T-cell (primary cell): ENCODE measurements around the gene AGPAT2. TPM values are rescaled to one million over a fixed set of nuclear protein-coding genes. Genes with fewer than 3 reads are reported as not detected.

ENCODE experiments used
- ATAC-seq, 4 experiments: fragments of 200-7000 bp in 3 of 4; fragments of 150-1000 bp in 1 of 4; cut with Tn5 transposase; replicated peaks in 1 of 4; 1 replicate in 3 of 4; 2 replicates in 1 of 4; pipeline ENCODE4 v1.10.0; 2021; ENCODE audit warnings: moderate library complexity in 3 of 4, mild to moderate bottlenecking in 2 of 4, moderate number of reproducible peaks in 1 of 4
- CTCF ChIA-PET, 2 donors: fragments of 300-600 bp; sonication (Branson Sonifier 250); formaldehyde crosslinking; loops; one replicate each; lab custom pipeline; 2022; ENCODE audit warnings: antibody characterized with exemption in 2 of 2; lab: Charles Lee
- POLR2A ChIA-PET, 2 donors: fragments of 300-600 bp; sonication (Branson Sonifier 250); formaldehyde crosslinking; loops; one replicate each; lab custom pipeline; 2022; ENCODE audit warnings: antibody characterized with exemption in 2 of 2; lab: Charles Lee
- DNase-seq, 35 experiments: peaks; one replicate each; pipeline versions ENCODE4 v3.0.0 to v3.0.0-alpha.2; 2013 to 2023
- H3K27ac ChIP-seq: one replicate; pipeline ENCODE4 v1.5.1; 2013; ENCODE audit warnings: low read length
- H3K27me3 ChIP-seq, 2 experiments: replicated peaks in 1 of 2; 1 replicate in 1 of 2; 2 replicates in 1 of 2; pipeline versions ENCODE4 v1.6.1 to v1.7.0; 2013; ENCODE audit warnings: low read length in 1 of 2, mixed read lengths in 1 of 2; ENCODE audit not compliant: control insufficient read depth in 2 of 2, insufficient read depth in 2 of 2; ENCODE audit errors: extremely low read depth in 1 of 2
- H3K36me3 ChIP-seq, 2 donors: 1 replicate in 1 of 2; 2 replicates in 1 of 2; pipeline versions ENCODE4 v1.6.1 to v1.7.0; 2013; ENCODE audit warnings: low read length in 1 of 2; ENCODE audit not compliant: control insufficient read depth in 2 of 2, insufficient read depth in 1 of 2; ENCODE audit errors: extremely low read depth in 1 of 2
- H3K4me1 ChIP-seq, 2 experiments: 1 replicate in 1 of 2; 2 replicates in 1 of 2; pipeline versions ENCODE4 v1.6.1 to v1.7.0; 2013; ENCODE audit warnings: low read length in 2 of 2, mixed read lengths in 1 of 2; ENCODE audit not compliant: insufficient read depth in 2 of 2, control insufficient read depth in 1 of 2; ENCODE audit errors: extremely low read depth in 1 of 2
- H3K4me3 ChIP-seq, 2 donors: 1 replicate in 1 of 2; 2 replicates in 1 of 2; pipeline versions ENCODE4 v1.5.1 to v1.7.0; 2013; ENCODE audit warnings: mild to moderate bottlenecking in 2 of 2, low read length in 1 of 2, moderate library complexity in 1 of 2; ENCODE audit not compliant: control insufficient read depth in 1 of 2; ENCODE audit errors: extremely low read depth in 1 of 2
- H3K9me3 ChIP-seq: 2 replicates; pipeline ENCODE4 v1.7.0; 2013
- H3K27ac Mint-ChIP-seq, 2 donors: one replicate each; pipeline ENCODE4 v1.8.0; 2020 to 2021; ENCODE audit warnings: mild to moderate bottlenecking in 2 of 2, mixed read lengths in 2 of 2
- H3K27me3 Mint-ChIP-seq, 2 donors: one replicate each; pipeline ENCODE4 v1.8.0; 2021 to 2022; ENCODE audit warnings: mixed read lengths in 2 of 2
- H3K36me3 Mint-ChIP-seq: one replicate; pipeline ENCODE4 v1.8.0; 2021; ENCODE audit warnings: mixed read lengths
- H3K4me1 Mint-ChIP-seq, 3 donors: one replicate each; pipeline ENCODE4 v1.8.0; 2020 to 2022; ENCODE audit warnings: mixed read lengths in 3 of 3, mild to moderate bottlenecking in 1 of 3
- H3K4me3 Mint-ChIP-seq, 3 donors: one replicate each; pipeline ENCODE4 v1.8.0; 2020 to 2022; ENCODE audit warnings: mild to moderate bottlenecking in 3 of 3, mixed read lengths in 3 of 3, moderate library complexity in 3 of 3
- H3K9me3 Mint-ChIP-seq, 3 donors: one replicate each; pipeline ENCODE4 v1.8.0; 2020 to 2022; ENCODE audit warnings: mixed read lengths in 3 of 3
- WGBS: methylation state at CpG from one replicate; pipeline ENCODE4 v1.1.5; 2013; ENCODE audit warnings: missing lambda C conversion rate; ENCODE audit not compliant: insufficient coverage; 5-methylcytosine and 5-hydroxymethylcytosine counted together
- total RNA-seq, 35 experiments: library from RNA in 6 of 35; stranded (reverse) in 6 of 35; fragments of 120-200 nt in 1 of 35; gene quantifications; one replicate each; pipeline versions ENCODE4 v1.2.1 to v1.2.4 and lab custom pipeline; 2013 to 2026

AGPAT2 gene
- total RNA-seq, 5 donors from 2014 or later (not counting 1 experiment from before 2014, with no cell fraction given), result 6.5 to 13.0 (median 12.1) TPM

DNA sequence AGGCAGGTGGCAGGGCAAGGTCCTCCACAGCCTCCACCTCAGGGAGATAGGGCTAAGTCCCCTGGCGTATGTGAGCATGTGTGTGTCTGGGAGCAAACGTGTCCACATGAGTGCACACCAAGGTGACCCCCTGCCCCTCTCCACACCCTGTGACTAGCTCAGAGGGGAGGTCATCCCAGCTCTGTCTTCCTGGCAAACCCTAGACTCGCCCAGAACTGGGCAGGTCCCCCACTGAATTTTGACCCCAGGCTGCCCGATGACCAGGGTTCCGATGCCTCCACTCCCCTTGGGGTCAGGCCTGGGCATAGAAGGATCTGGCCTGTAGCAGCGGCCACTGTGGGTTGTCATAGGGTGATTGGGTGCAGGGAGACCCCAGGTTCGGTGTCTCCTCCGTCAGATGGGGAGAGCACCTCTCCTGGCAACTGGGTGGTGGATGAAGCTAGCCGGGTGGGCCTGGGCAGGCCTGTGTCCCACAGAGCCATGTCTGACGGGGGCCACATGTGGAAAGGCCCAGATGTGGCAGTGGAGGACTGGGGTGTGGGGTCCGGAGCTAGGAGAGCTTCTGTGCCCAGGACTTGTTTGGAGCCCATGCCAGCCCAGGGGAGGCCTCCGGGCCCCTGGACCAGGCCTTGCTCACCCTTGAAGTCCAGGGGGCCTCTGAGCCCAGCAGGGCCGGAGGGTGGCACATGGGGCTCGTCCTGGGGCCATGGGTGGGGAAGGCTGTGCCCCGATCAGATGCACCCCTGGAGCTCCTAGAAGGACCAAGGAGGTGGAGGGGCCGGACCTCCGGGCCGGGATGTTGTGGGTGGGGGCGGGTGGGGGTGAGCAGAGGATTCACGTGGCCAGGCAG is 31.3 kb upstream of the AGPAT2 start:
- H3K9me3 Mint-ChIP-seq, result no peaks in the 10 kb centered on the region
- peaks cover 5% of the 10 kb centered on the region for H3K36me3 Mint-ChIP-seq
- ATAC-seq (peak in 1 of 4 experiments; percentile 6), DNase-seq (no peak)
- 86% methylated on average over 12 of the region's 20 CpGs for WGBS
- H3K9me3 ChIP-seq, result no peaks in the 10 kb centered on the region
- H3K27me3 Mint-ChIP-seq, result peaks cover 5 to 22% of the 10 kb centered on the region in 2 donors
- peaks cover 12 to 20% of the 10 kb centered on the region in 2 donors for H3K36me3 ChIP-seq
- ChIA-PET POLR2A (no interaction called here), CTCF (interaction anchor here in 1 of 2 donors (0.6 kb wide), 1 partner anchor 41 kb away, joined by 3 read pairs; no protein-coding TSS in a partner anchor)
- H3K4me1 Mint-ChIP-seq, result peaks cover 1 to 12% (median 3%) of the 10 kb centered on the region in 3 donors
- H3K27ac Mint-ChIP-seq, result no peak overlapping the region
- no peak overlapping the region for H3K27ac ChIP-seq
- no peak overlapping the region for H3K4me3 Mint-ChIP-seq
- H3K4me1 ChIP-seq, result peaks cover 0 to 15% of the 10 kb centered on the region in 2 experiments
- peaks cover 0 to 39% of the 10 kb centered on the region in 2 experiments for H3K27me3 ChIP-seq
- no peak overlapping the region for H3K4me3 ChIP-seq

DNA sequence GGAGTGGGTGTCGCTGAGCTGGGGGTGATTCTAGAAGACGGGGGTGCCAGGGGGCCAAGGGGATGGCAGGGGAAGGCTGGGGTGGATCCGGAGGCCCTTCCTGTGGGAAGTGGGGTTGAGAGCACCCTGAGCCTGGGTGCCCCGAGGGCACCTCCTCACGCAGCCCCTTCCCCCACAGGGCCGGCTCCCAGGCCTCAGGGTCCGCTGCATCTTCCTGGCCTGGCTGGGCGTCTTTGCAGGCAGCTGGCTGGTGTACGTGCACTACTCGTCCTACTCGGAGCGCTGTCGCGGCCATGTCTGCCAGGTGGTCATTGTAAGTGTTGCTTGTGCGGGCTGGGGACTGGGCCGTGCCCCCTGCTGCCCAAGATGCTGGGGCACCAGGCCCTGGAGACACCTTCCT is 30.1 kb upstream of the AGPAT2 start:
- Histone ChIP-seq H3K36me3 (peaks cover under 1 to 9% of the 10 kb centered on the region in 2 donors), H3K27ac (no peak overlapping the region), H3K4me3 (no peak overlapping the region), H3K9me3 (no peaks in the 10 kb centered on the region), H3K4me1 (peaks cover 0 to 21% of the 10 kb centered on the region in 2 experiments), H3K27me3 (peaks cover 0 to 48% of the 10 kb centered on the region in 2 experiments)
- ATAC-seq, result no peak
- H3K9me3 Mint-ChIP-seq, result no peaks in the 10 kb centered on the region
- H3K27me3 Mint-ChIP-seq, result peaks cover 5 to 26% of the 10 kb centered on the region in 2 donors
- WGBS, result 83% methylated on average over 5 of the region's 16 CpGs
- no peak for DNase-seq
- ChIA-PET CTCF (no interaction called here), POLR2A (interaction anchor here in 1 of 2 donors (0.6 kb wide), 1 partner anchor 10 kb away, joined by 3 read pairs; no protein-coding TSS in a partner anchor)
- peaks cover 0 to 14% (median 0%) of the 10 kb centered on the region in 3 donors for H3K4me1 Mint-ChIP-seq
- H3K4me3 Mint-ChIP-seq, result no peak overlapping the region
- peaks cover 4% of the 10 kb centered on the region for H3K36me3 Mint-ChIP-seq
- no peak overlapping the region for H3K27ac Mint-ChIP-seq

DNA sequence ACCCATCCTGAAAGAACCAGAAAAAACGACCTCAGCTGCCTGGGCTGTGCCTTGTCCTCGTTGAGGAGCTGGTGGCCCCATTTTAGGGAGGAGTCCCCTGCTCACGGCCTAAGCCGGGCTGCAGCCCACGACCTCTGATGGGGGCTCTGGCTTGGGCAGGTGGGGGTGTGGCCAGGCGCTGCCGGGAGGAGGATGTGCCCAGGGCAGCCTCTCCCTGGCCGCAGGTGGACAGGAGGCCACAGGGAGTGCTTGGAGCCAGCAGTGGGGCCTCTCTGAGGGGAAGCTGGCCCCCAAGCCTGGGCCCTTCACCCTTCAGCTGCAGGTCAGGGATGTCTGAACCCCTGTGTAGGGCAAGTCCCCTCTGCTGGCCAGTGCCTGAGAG is 27.6 kb upstream of the AGPAT2 start:
- no peaks in the 10 kb centered on the region for H3K9me3 ChIP-seq
- no peak overlapping the region for H3K27ac ChIP-seq
- DNase-seq, result no peak
- POLR2A ChIA-PET, result no interaction called here
- Mint-ChIP-seq H3K4me1 (peaks cover 4 to 16% (median 11%) of the 10 kb centered on the region in 3 donors), H3K4me3 (no peak overlapping the region), H3K27me3 (peaks cover 13 to 45% of the 10 kb centered on the region in 2 donors), H3K9me3 (no peaks in the 10 kb centered on the region), H3K27ac (no peak overlapping the region), H3K36me3 (no peaks in the 10 kb centered on the region)
- peaks cover 0 to 70% of the 10 kb centered on the region in 2 experiments for H3K27me3 ChIP-seq
- WGBS, result 51% methylated on average over 6 of the region's 8 CpGs
- CTCF ChIA-PET, result no interaction called here
- ATAC-seq, result no peak
- H3K4me3 ChIP-seq, result no peak overlapping the region
- H3K36me3 ChIP-seq, result no peaks in the 10 kb centered on the region
- H3K4me1 ChIP-seq, result peaks cover 0 to 28% of the 10 kb centered on the region in 2 experiments

DNA sequence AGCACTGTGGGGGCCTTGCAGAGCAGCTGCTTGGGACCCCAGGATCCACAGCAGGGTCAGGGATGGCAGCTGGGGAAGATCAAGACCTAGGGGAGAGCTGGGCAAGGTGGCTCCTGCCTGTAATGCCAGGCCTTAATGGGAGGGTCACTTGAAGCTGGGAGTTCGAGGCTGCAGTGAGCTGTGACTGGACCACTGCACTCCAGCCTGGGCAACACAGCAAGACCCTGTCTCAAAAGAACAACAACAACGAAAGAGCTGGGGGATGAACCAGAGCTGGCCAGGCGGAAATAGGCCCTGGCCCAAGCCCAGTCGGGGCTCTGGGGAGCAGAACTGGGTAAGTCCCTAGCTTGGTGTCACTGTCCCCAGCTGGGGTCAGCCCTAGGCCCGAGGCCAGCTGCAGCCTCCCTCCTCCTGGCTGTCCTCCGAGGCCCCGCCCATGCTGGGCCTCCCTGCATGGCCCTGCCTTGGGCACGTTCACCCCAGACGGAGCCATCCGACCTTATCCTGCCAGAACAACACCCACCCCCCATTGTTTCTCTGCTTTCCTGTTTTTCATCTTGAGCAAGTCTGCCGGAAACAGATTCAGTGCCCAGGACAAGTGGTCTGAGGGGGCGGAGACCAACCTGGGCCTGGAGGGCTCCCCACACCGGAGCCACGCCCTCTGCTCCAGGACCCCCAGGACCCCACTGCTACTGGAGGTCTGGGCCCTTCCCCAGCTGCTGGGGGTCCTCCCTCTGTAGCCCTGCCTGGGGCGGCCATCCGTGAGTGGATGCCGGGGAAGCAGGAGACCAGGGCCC is 27.0 kb upstream of the AGPAT2 start:
- peaks cover 0 to 76% of the 10 kb centered on the region in 2 experiments for H3K27me3 ChIP-seq
- ChIA-PET CTCF (interaction anchor here in 1 of 2 donors (0.5 to 0.6 kb wide), 2 partner anchors 13 kb away, joined by 3 to 4 read pairs; no protein-coding TSS in a partner anchor), POLR2A (no interaction called here)
- 69% methylated on average over 15 of the region's 17 CpGs for WGBS
- H3K9me3 Mint-ChIP-seq, result no peaks in the 10 kb centered on the region
- ATAC-seq (no peak), DNase-seq (no peak)
- no peak overlapping the region for H3K27ac Mint-ChIP-seq
- H3K36me3 ChIP-seq, result no peaks in the 10 kb centered on the region
- H3K4me1 ChIP-seq, result peaks cover 0 to 24% of the 10 kb centered on the region in 2 experiments
- H3K4me1 Mint-ChIP-seq, result peaks cover 4 to 15% (median 11%) of the 10 kb centered on the region in 3 donors
- no peaks in the 10 kb centered on the region for H3K9me3 ChIP-seq
- H3K36me3 Mint-ChIP-seq, result no peaks in the 10 kb centered on the region
- peaks cover 13 to 45% of the 10 kb centered on the region in 2 donors for H3K27me3 Mint-ChIP-seq
- no peak overlapping the region for H3K4me3 ChIP-seq
- peak overlapping the region in 1 of 3 donors; percentile 28 for H3K4me3 Mint-ChIP-seq
- H3K27ac ChIP-seq, result no peak overlapping the region

DNA sequence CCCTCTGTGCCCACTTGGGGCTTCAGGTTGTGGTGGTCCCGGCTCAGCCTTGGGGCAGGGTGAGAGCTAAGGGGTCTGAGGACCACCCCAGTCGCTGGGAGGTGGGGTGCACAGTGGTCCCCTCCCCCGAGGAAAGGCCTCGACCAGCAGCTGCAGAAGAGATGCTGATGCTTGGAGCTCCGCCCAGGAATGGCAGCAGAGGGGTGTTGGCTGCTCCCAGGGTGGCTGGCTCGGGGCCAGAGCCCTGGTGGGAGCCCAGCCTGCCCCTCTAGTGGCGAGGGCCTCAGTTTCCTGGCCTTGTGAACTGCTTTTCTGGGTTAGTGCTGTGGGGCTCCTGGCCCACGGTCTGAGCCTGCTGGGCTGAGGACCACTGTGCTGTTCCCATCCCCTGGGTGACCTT is 26.3 kb upstream of the AGPAT2 start:
- H3K4me3 Mint-ChIP-seq, result peak overlapping the region in 2 of 3 donors; percentile 28 to 37
- CTCF ChIA-PET, result interaction anchor here in 1 of 2 donors (0.5 kb wide), 1 partner anchor 13 kb away, joined by 3 read pairs; no protein-coding TSS in a partner anchor

More for the DNA sequence above, 26.3 kb upstream of the AGPAT2 start:
- ATAC-seq (no peak), DNase-seq (no peak)
- Histone ChIP-seq H3K27me3 (peaks cover 0 to 78% of the 10 kb centered on the region in 2 experiments), H3K27ac (no peak overlapping the region), H3K4me3 (no peak overlapping the region), H3K4me1 (peaks cover 0 to 17% of the 10 kb centered on the region in 2 experiments), H3K36me3 (no peaks in the 10 kb centered on the region), H3K9me3 (no peaks in the 10 kb centered on the region)
- POLR2A ChIA-PET, result no interaction called here
- 49% methylated on average over 7 of the region's 8 CpGs for WGBS
- H3K9me3 Mint-ChIP-seq, result no peaks in the 10 kb centered on the region
- H3K36me3 Mint-ChIP-seq, result no peaks in the 10 kb centered on the region
- H3K4me1 Mint-ChIP-seq, result peaks cover 4 to 11% (median 11%) of the 10 kb centered on the region in 3 donors
- peaks cover 13 to 50% of the 10 kb centered on the region in 2 donors for H3K27me3 Mint-ChIP-seq
- H3K27ac Mint-ChIP-seq, result no peak overlapping the region
